Measurements from ENCODE around the gene TUBB6. TPM values are rescaled to one million over a fixed set of nuclear protein-coding genes. Genes with fewer than 3 reads are reported as not detected.
A peak's percentile ranks its signal among the peaks of the same experiment; 100 is the strongest.

TUBB6 gene
- total RNA-seq (2021), result 182 and 197 TPM in 2 replicates
- percentile 90 among the genes with signal in this experiment for Bru-seq, nascent RNA
- BruChase-seq, experiment 1, labeled RNA remaining after a 2-hour chase, result percentile 86 among the genes with signal in this experiment
- percentile 86 among the genes with signal in this experiment for BruChase-seq, experiment 2, labeled RNA remaining after a 6-hour chase
- long read RNA-seq, transcript TUBB6-207 (3 exons, 1,075 nt), result minor isoform, 16 of 407 reads
- long read RNA-seq, transcript TUBB6-213 (4 exons, 1,017 nt), result minor isoform, 19 of 407 reads
- long read RNA-seq, transcript TUBB6-202 (3 exons, 2,163 nt), result minor isoform, 12 of 407 reads
- long read RNA-seq, transcript TUBB6-201 (4 exons, 2,064 nt), result major isoform, 316 of 407 reads
- long read RNA-seq, partial matches to known transcripts, result 19 of 407 reads
- long read RNA-seq, other reads (novel, unspliced or antisense), result 13 of 407 reads

DNA sequence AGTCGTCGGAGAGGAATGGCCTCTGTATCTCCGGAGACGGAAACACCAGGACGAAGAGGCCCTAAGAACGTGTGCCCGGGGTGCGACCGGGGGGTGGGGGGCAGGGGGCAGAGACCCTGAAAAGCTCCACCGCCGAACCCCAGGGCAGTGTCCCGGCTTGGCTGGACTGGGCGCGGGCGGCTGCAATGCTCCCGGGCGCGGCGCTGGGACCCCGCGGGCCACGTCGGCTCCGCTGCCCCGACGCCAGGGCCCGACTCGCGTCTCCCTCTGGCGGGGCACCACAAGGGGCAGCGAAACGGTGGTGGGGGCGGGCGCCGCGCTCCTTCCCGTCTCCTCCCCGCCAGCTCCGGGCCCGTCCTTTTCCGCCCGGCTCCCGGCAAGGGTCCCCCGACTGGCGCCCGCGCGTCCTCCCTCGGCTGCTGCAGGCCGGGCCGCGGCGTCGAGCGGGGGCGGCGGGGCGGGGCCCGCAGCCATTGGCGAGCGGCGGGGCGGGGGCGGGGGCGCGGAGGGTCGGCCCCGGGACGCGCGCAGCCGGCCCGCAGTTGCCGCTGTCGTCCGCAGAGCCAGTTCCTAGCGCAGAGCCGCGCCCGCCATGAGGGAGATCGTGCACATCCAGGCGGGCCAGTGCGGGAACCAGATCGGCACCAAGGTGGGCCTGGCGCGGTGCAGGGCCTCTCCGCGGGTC is at the start of gene TUBB6:
TSS of gene TUBB6 (plus strand) at position 541 of the 685 bp plus-strand sequence. CDS start at position 593, 52 bp downstream.
- no peaks in the 10 kb centered on the region for H3K27me3 ChIP-seq (replicated peaks; ENCODE audit: insufficient read depth, low read depth, low read length, poor library complexity)
- peak; percentile 88 for DNase-seq (ENCODE audit: low spot score)
- peaks cover 5% of the 10 kb centered on the region for H3K4me1 ChIP-seq (ENCODE audit: insufficient read depth, low read length, poor library complexity, severe bottlenecking)
- H3K4me3 ChIP-seq (ENCODE audit: low read depth, low read length, poor library complexity, severe bottlenecking), result peak within 1 kb of the TSS; percentile 97
- BruUV-seq (replicated peaks), result no TSS peak
- H3K36me3 ChIP-seq (ENCODE audit: insufficient read depth, low read length, poor library complexity, severe bottlenecking), result peaks cover 30% of the 10 kb centered on the region
- CTCF ChIA-PET, result interaction anchor here (1.6 kb wide), 1 partner anchor 36 kb away, joined by 8 read pairs; no protein-coding TSS in a partner anchor
- H3K27ac ChIP-seq (ENCODE audit: low read depth, low read length, poor library complexity, severe bottlenecking), result peak within 1 kb of the TSS; percentile 82
- intact Hi-C loops (cut with micrococcal nuclease; ENCODE audit: unreplicated experiment), result loop anchor here (5.0 kb wide), 1 partner anchor 51 kb away; no protein-coding TSS in a partner anchor
- peaks cover 17% of the 10 kb centered on the region for H3K9me3 ChIP-seq (ENCODE audit: low read depth, low read length, poor library complexity, severe bottlenecking)
- POLR2A ChIA-PET (ENCODE audit: low non-redundant PET), result no interaction called here
- TF ChIP-seq, protein P1, sequence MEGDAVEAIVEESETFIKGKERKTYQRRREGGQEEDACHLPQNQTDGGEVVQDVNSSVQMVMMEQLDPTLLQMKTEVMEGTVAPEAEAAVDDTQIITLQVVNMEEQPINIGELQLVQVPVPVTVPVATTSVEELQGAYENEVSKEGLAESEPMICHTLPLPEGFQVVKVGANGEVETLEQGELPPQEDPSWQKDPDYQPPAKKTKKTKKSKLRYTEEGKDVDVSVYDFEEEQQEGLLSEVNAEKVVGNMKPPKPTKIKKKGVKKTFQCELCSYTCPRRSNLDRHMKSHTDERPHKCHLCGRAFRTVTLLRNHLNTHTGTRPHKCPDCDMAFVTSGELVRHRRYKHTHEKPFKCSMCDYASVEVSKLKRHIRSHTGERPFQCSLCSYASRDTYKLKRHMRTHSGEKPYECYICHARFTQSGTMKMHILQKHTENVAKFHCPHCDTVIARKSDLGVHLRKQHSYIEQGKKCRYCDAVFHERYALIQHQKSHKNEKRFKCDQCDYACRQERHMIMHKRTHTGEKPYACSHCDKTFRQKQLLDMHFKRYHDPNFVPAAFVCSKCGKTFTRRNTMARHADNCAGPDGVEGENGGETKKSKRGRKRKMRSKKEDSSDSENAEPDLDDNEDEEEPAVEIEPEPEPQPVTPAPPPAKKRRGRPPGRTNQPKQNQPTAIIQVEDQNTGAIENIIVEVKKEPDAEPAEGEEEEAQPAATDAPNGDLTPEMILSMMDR (conservative IDR thresholded peaks at IDR 0.05; ENCODE audit: low read depth, low read length), result no peak
- TF ChIP-seq EZH2 (IDR thresholded peaks at IDR 0.05; ENCODE audit: borderline replicate concordance, low read depth, low read length, poor library complexity, severe bottlenecking), result no peak

DNA sequence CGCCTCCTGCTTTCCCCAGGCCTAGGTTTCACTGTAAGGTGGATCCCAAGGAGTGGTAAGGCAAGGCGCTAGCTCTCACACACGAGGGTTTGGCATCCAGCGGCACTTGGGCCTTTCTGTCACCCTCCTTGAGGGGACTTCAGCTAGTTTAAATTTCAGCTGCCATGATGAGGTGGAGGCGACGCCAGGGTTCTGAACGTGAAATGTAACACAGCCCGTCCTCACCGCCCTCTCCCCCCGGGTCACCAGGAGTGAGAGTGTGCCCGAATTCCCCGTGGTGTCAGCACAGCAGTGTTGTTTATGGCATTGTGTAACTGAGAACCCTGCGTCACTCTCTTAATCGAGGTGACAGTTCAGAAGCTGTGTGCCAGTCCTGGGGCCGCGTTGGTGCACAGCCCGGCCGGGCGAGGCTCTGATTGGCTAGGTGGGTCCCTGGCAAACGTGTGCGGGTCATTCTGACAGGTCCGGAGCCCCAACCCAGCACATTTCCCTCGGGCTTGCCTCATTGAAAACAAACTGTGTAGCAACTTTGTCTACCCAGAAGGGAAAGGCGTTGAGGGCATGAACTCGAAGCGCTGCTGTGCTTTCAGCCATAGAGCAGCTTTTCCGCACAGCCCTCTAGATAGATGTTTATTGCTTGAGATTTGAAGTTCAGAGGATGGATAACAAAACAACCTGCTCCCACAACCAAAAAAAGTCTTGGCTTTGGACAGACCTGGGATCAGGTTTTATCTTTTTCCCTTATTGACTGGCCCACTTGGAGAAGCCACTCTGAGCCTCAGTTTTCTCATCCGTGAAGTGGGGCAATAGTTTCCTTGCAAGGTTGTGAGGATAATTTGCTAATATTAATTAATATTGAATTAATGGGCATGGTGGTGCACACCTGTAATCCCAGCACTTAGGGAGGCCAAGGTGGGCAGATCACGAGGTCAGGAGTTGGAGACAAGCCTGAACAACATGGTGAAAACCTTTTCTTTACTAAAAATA is 49.0 kb upstream of the TUBB6 start:
- Histone ChIP-seq H3K4me3 (ENCODE audit: low read depth, low read length, poor library complexity, severe bottlenecking) (no peak overlapping the region), H3K36me3 (ENCODE audit: insufficient read depth, low read length, poor library complexity, severe bottlenecking) (no peaks in the 10 kb centered on the region), H3K27ac (ENCODE audit: low read depth, low read length, poor library complexity, severe bottlenecking) (no peak overlapping the region), H3K27me3 (replicated peaks; ENCODE audit: insufficient read depth, low read depth, low read length, poor library complexity) (peaks cover 34% of the 10 kb centered on the region), H3K4me1 (ENCODE audit: insufficient read depth, low read length, poor library complexity, severe bottlenecking) (peaks cover 7% of the 10 kb centered on the region), H3K9me3 (ENCODE audit: low read depth, low read length, poor library complexity, severe bottlenecking) (no peaks in the 10 kb centered on the region)
- ChIA-PET CTCF (interaction anchor here (1.5 kb wide), 1 partner anchor 13 kb away, joined by 3 read pairs; no protein-coding TSS in a partner anchor), POLR2A (ENCODE audit: low non-redundant PET) (no interaction called here)
- BruUV-seq (replicated peaks), result no TSS peak
- DNase-seq (ENCODE audit: low spot score), result no peak
- intact Hi-C loops (cut with micrococcal nuclease; ENCODE audit: unreplicated experiment), result loop anchor here (5.0 kb wide), 1 partner anchor 48 kb away; the partner anchor contains the start of gene TUBB6
- no peak for TF ChIP-seq EZH2 (IDR thresholded peaks at IDR 0.05; ENCODE audit: borderline replicate concordance, low read depth, low read length, poor library complexity, severe bottlenecking)
- TF ChIP-seq, protein P1 (conservative IDR thresholded peaks at IDR 0.05; ENCODE audit: low read depth, low read length), result no peak

DNA sequence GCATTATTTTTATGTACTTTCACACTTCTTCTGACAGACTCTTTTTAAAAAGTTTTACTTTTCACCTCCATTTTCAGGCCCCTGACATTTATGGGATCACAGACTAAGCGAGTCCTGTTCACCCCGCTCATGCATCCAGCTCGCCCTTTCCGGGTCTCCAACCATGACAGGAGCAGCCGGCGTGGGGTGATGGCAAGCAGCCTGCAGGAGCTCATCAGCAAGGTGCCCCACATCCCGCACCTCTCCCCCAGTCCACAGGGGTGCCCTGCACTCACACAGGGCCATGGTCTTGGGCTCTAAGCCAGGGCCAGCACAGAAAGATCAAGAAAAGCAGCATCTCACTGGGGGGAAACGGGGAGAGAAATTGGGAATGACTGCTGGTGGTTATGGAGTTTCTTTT is 45.3 kb upstream of the TUBB6 start:
- H3K36me3 ChIP-seq (ENCODE audit: insufficient read depth, low read length, poor library complexity, severe bottlenecking), result no peaks in the 10 kb centered on the region
- H3K27ac ChIP-seq (ENCODE audit: low read depth, low read length, poor library complexity, severe bottlenecking), result no peak overlapping the region
- ChIA-PET CTCF (no interaction called here), POLR2A (ENCODE audit: low non-redundant PET) (no interaction called here)
- intact Hi-C loops (cut with micrococcal nuclease; ENCODE audit: unreplicated experiment), result no loop called here
- BruUV-seq (replicated peaks), result no TSS peak
- H3K4me3 ChIP-seq (ENCODE audit: low read depth, low read length, poor library complexity, severe bottlenecking), result no peak overlapping the region
- peaks cover 26% of the 10 kb centered on the region for H3K27me3 ChIP-seq (replicated peaks; ENCODE audit: insufficient read depth, low read depth, low read length, poor library complexity)
- no peaks in the 10 kb centered on the region for H3K4me1 ChIP-seq (ENCODE audit: insufficient read depth, low read length, poor library complexity, severe bottlenecking)
- H3K9me3 ChIP-seq (ENCODE audit: low read depth, low read length, poor library complexity, severe bottlenecking), result no peaks in the 10 kb centered on the region
- no peak for DNase-seq (ENCODE audit: low spot score)
- TF ChIP-seq, protein P1 (conservative IDR thresholded peaks at IDR 0.05; ENCODE audit: low read depth, low read length), result no peak
- TF ChIP-seq EZH2 (IDR thresholded peaks at IDR 0.05; ENCODE audit: borderline replicate concordance, low read depth, low read length, poor library complexity, severe bottlenecking), result no peak

All from A673 (cell line).